ENCODE data around the gene ERC2. TPM values are rescaled to one million over a fixed set of nuclear protein-coding genes. Genes with fewer than 3 reads are reported as not detected.

The ERC2 gene
- total RNA-seq, 1 donor from 2014 or later, result 7.4 TPM

- Mint-ChIP-seq H3K4me3 (ENCODE audit: unreplicated experiment) (no peak overlapping the region), H3K36me3 (ENCODE audit: low read depth, unreplicated experiment) (no peaks in the 10 kb centered on the region), H3K4me1 (ENCODE audit: low read depth, unreplicated experiment) (peaks cover 12% of the 10 kb centered on the region), H3K27ac (ENCODE audit: unreplicated experiment) (no peak overlapping the region), H3K9me3 (ENCODE audit: unreplicated experiment) (no peaks in the 10 kb centered on the region), H3K27me3 (ENCODE audit: low read depth, unreplicated experiment) (peaks cover 9% of the 10 kb centered on the region)
- H3K79me2 ChIP-seq (ENCODE audit: insufficient read depth, low read length), result no peaks in the 10 kb centered on the region
- H3K36me3 ChIP-seq (ENCODE audit: insufficient read depth, low read length), result no peaks in the 10 kb centered on the region
- H3K27ac ChIP-seq (ENCODE audit: low read depth, low read length), result no peak overlapping the region
- no peak for FAIRE-seq
- no peak overlapping the region for H3K9ac ChIP-seq (ENCODE audit: low read length)
- peak overlapping the region; percentile 5 for H3K4me2 ChIP-seq (ENCODE audit: low read length)
- TF ChIP-seq CTCF (IDR thresholded peaks at IDR 0.05; ENCODE audit: insufficient read depth, low read depth, low read length), result no peak
- TF ChIP-seq EZH2 (IDR thresholded peaks at IDR 0.05; ENCODE audit: insufficient read depth, low read length), result no peak
- H3K4me3 ChIP-seq (ENCODE audit: insufficient read depth, low read depth, low read length), result no peak overlapping the region
- H3K9me3 ChIP-seq (ENCODE audit: insufficient read depth, low read depth, low read length), result no peaks in the 10 kb centered on the region
- no peak overlapping the region for H2AFZ ChIP-seq (ENCODE audit: low read depth, low read length)
- H3K27me3 ChIP-seq (ENCODE audit: insufficient read depth, low read length), result peaks cover 4% of the 10 kb centered on the region
- H4K20me1 ChIP-seq (ENCODE audit: insufficient read depth, low read length), result no peaks in the 10 kb centered on the region
- peaks cover 4% of the 10 kb centered on the region for H3K4me1 ChIP-seq (ENCODE audit: insufficient read depth, low read length)
- no peak for DNase-seq (ENCODE audit: low read depth)
Observed at GRCh38 chr3:55692295-55692956, 775.8 kb downstream of the ERC2 start.

- DNase-seq (ENCODE audit: low read depth) (no peak), FAIRE-seq (no peak)
- H3K36me3 ChIP-seq (ENCODE audit: insufficient read depth, low read length), result no peaks in the 10 kb centered on the region
- Mint-ChIP-seq H3K27ac (ENCODE audit: unreplicated experiment) (no peak overlapping the region), H3K36me3 (ENCODE audit: low read depth, unreplicated experiment) (no peaks in the 10 kb centered on the region), H3K4me1 (ENCODE audit: low read depth, unreplicated experiment) (peaks cover 18% of the 10 kb centered on the region), H3K4me3 (ENCODE audit: unreplicated experiment) (no peak overlapping the region), H3K27me3 (ENCODE audit: low read depth, unreplicated experiment) (peaks cover 9% of the 10 kb centered on the region), H3K9me3 (ENCODE audit: unreplicated experiment) (no peaks in the 10 kb centered on the region)
- H3K4me1 ChIP-seq (ENCODE audit: insufficient read depth, low read length), result peaks cover 10% of the 10 kb centered on the region
- no peak overlapping the region for H2AFZ ChIP-seq (ENCODE audit: low read depth, low read length)
- no peak overlapping the region for H3K4me3 ChIP-seq (ENCODE audit: insufficient read depth, low read depth, low read length)
- TF ChIP-seq CTCF (IDR thresholded peaks at IDR 0.05; ENCODE audit: insufficient read depth, low read depth, low read length) (no peak), EZH2 (IDR thresholded peaks at IDR 0.05; ENCODE audit: insufficient read depth, low read length) (no peak)
- no peak overlapping the region for H3K9ac ChIP-seq (ENCODE audit: low read length)
- no peak overlapping the region for H3K4me2 ChIP-seq (ENCODE audit: low read length)
- H3K79me2 ChIP-seq (ENCODE audit: insufficient read depth, low read length), result no peaks in the 10 kb centered on the region
- no peaks in the 10 kb centered on the region for H4K20me1 ChIP-seq (ENCODE audit: insufficient read depth, low read length)
- no peak overlapping the region for H3K27ac ChIP-seq (ENCODE audit: low read depth, low read length)
- peaks cover 4% of the 10 kb centered on the region for H3K27me3 ChIP-seq (ENCODE audit: insufficient read depth, low read length)
- H3K9me3 ChIP-seq (ENCODE audit: insufficient read depth, low read depth, low read length), result no peaks in the 10 kb centered on the region
Observed at GRCh38 chr3:55691141-55691540, 777.1 kb downstream of the ERC2 start.

GRCh38 chr3:55690726-55691125 is 777.5 kb downstream of the ERC2 start:
- no peak overlapping the region for H3K4me3 Mint-ChIP-seq (ENCODE audit: unreplicated experiment)
- FAIRE-seq (no peak), DNase-seq (ENCODE audit: low read depth) (no peak)
- Histone ChIP-seq H3K4me3 (ENCODE audit: insufficient read depth, low read depth, low read length) (no peak overlapping the region), H3K4me1 (ENCODE audit: insufficient read depth, low read length) (peaks cover 10% of the 10 kb centered on the region), H3K27ac (ENCODE audit: low read depth, low read length) (no peak overlapping the region), H2AFZ (ENCODE audit: low read depth, low read length) (no peak overlapping the region), H3K9me3 (ENCODE audit: insufficient read depth, low read depth, low read length) (no peaks in the 10 kb centered on the region), H3K36me3 (ENCODE audit: insufficient read depth, low read length) (no peaks in the 10 kb centered on the region), H3K79me2 (ENCODE audit: insufficient read depth, low read length) (no peaks in the 10 kb centered on the region), H3K27me3 (ENCODE audit: insufficient read depth, low read length) (peaks cover 4% of the 10 kb centered on the region), H4K20me1 (ENCODE audit: insufficient read depth, low read length) (no peaks in the 10 kb centered on the region), H3K4me2 (ENCODE audit: low read length) (no peak overlapping the region), H3K9ac (ENCODE audit: low read length) (no peak overlapping the region)
- TF ChIP-seq EZH2 (IDR thresholded peaks at IDR 0.05; ENCODE audit: insufficient read depth, low read length), result no peak
- TF ChIP-seq CTCF (IDR thresholded peaks at IDR 0.05; ENCODE audit: insufficient read depth, low read depth, low read length), result no peak
- no peaks in the 10 kb centered on the region for H3K9me3 Mint-ChIP-seq (ENCODE audit: unreplicated experiment)
- H3K36me3 Mint-ChIP-seq (ENCODE audit: low read depth, unreplicated experiment), result no peaks in the 10 kb centered on the region
- H3K27me3 Mint-ChIP-seq (ENCODE audit: low read depth, unreplicated experiment), result peaks cover 9% of the 10 kb centered on the region
- no peak overlapping the region for H3K27ac Mint-ChIP-seq (ENCODE audit: unreplicated experiment)
- H3K4me1 Mint-ChIP-seq (ENCODE audit: low read depth, unreplicated experiment), result peaks cover 18% of the 10 kb centered on the region

Measured in astrocyte (in vitro differentiated cells and primary cell).